Activated CD4-positive, alpha-beta memory T cell treated with anti-CD3 and anti-CD28 coated beads, Interleukin-2, amount 10 ng/mL, durations not matched to agents 7 days and 5 days (primary cell): ENCODE measurements around the gene HOXA1. TPM values are rescaled to one million over a fixed set of nuclear protein-coding genes. Genes with fewer than 3 reads are reported as not detected.

Source experiments
- CTCF ChIA-PET: fragments of 350-600 bp; sonication (Branson Sonifier 250); formaldehyde crosslinking; loops from one replicate; lab custom pipeline; 2021; ENCODE audit warnings: antibody characterized with exemption, inconsistent platforms; lab: Charles Lee
- POLR2A ChIA-PET: fragments of 350-600 bp; sonication (Branson Sonifier 250); formaldehyde crosslinking; loops from one replicate; lab custom pipeline; 2021; ENCODE audit warnings: antibody characterized with exemption; lab: Charles Lee
- DNase-seq: peaks from one replicate; pipeline ENCODE4 v3.0.0-alpha.2; 2020
- H3K27ac Mint-ChIP-seq: one replicate; pipeline ENCODE4 v1.8.0; 2021; ENCODE audit warnings: mild to moderate bottlenecking, mixed read lengths
- H3K27me3 Mint-ChIP-seq: one replicate; pipeline ENCODE4 v1.8.0; 2021; ENCODE audit warnings: mixed read lengths
- H3K36me3 Mint-ChIP-seq: one replicate; pipeline ENCODE4 v1.8.0; 2021; ENCODE audit warnings: low read depth, mixed read lengths
- H3K4me1 Mint-ChIP-seq: one replicate; pipeline ENCODE4 v1.8.0; 2021; ENCODE audit warnings: mixed read lengths
- H3K4me3 Mint-ChIP-seq: one replicate; pipeline ENCODE4 v1.8.0; 2021; ENCODE audit warnings: mild to moderate bottlenecking, mixed read lengths
- H3K9me3 Mint-ChIP-seq: one replicate; pipeline ENCODE4 v1.8.0; 2021; ENCODE audit warnings: mixed read lengths
- total RNA-seq, 2 experiments: library from RNA; stranded (reverse); gene quantifications; one replicate each; pipeline ENCODE4 v1.2.3, GENCODE V29; 2021

The HOXA1 gene
- total RNA-seq, 2 experiments from 2014 or later: 0.70 to 0.86 TPM

- Mint-ChIP-seq H3K36me3 (peaks cover 8% of the 10 kb centered on the region), H3K27ac (no peak within 1 kb of the TSS), H3K27me3 (peaks cover 64% of the 10 kb centered on the region), H3K9me3 (no peaks in the 10 kb centered on the region), H3K4me1 (peaks cover 6% of the 10 kb centered on the region), H3K4me3 (no peak within 1 kb of the TSS)
- ChIA-PET POLR2A (no interaction called here), CTCF (no interaction called here)
- DNase-seq: no peak
Observed at GRCh38 chr7:27102581-27103442, 7.0 kb upstream of the HOXA1 start, which contains the start of gene HOXA2. Gene HOXA2 (minus strand): TSS chr7:27102683. CDS start chr7:27102500, 183 bp downstream.

DNA sequence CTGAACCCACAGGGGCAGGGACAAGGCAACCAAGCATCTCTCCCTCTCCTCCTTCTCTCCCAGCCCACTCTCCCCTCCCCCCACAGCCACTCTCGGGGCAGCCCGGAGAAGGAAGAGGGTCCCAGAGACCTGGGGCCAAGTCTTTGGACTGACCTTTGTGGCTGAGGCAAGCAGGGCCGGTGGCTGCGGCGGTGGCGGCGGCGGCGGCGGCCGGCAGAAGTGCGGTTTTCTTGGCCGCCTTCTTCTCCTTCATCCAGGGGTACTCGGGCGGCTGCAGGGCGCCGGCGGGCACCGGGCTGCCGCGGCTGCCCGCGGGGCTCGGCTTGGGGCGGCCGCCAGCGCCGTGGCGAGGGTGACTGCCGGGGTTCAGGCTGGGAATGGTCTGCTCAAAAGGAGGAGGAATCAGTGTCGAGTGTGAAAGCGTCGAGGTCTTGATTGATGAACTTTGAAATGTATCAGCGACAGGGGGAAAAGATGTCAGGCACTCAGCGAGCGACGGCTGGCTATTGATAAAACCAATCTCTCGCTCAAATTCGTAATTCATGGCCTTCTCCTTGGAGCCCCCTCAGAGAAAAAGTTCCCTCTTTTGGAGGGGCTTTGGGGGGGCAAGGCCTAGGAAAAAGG lies 6.3 kb upstream of the HOXA1 start:
- peaks cover 72% of the 10 kb centered on the region for H3K27me3 Mint-ChIP-seq
- no peak overlapping the region for H3K4me3 Mint-ChIP-seq
- ChIA-PET POLR2A (no interaction called here), CTCF (no interaction called here)
- no peak overlapping the region for H3K27ac Mint-ChIP-seq
- no peak for DNase-seq
- H3K36me3 Mint-ChIP-seq: peaks cover 8% of the 10 kb centered on the region
- no peaks in the 10 kb centered on the region for H3K9me3 Mint-ChIP-seq
- peaks cover 14% of the 10 kb centered on the region for H3K4me1 Mint-ChIP-seq

GRCh38 chr7:27101171-27101956 lies 5.6 kb upstream of the HOXA1 start:
- Mint-ChIP-seq H3K4me3 (no peak overlapping the region), H3K4me1 (peaks cover 15% of the 10 kb centered on the region), H3K9me3 (no peaks in the 10 kb centered on the region), H3K27ac (no peak overlapping the region), H3K36me3 (peaks cover 8% of the 10 kb centered on the region), H3K27me3 (peaks cover 72% of the 10 kb centered on the region)
- POLR2A ChIA-PET: no interaction called here
- CTCF ChIA-PET: no interaction called here
- DNase-seq: no peak

GRCh38 chr7:27100694-27101170 lies 4.9 kb upstream of the HOXA1 start:
- Mint-ChIP-seq H3K4me3 (no peak overlapping the region), H3K27ac (no peak overlapping the region), H3K27me3 (peaks cover 73% of the 10 kb centered on the region), H3K36me3 (peaks cover 8% of the 10 kb centered on the region), H3K9me3 (no peaks in the 10 kb centered on the region), H3K4me1 (peaks cover 16% of the 10 kb centered on the region)
- DNase-seq: no peak
- ChIA-PET POLR2A (no interaction called here), CTCF (no interaction called here)

GRCh38 chr7:27099453-27100370 lies 3.9 kb upstream of the HOXA1 start:
- DNase-seq: no peak
- peaks cover 8% of the 10 kb centered on the region for H3K36me3 Mint-ChIP-seq
- no peak overlapping the region for H3K4me3 Mint-ChIP-seq
- no peak overlapping the region for H3K27ac Mint-ChIP-seq
- H3K4me1 Mint-ChIP-seq: peaks cover 25% of the 10 kb centered on the region
- ChIA-PET CTCF (interaction anchor here (0.5 kb wide), 1 partner anchor 249 kb away, joined by 5 read pairs; no protein-coding TSS in a partner anchor), POLR2A (no interaction called here)
- peaks cover 80% of the 10 kb centered on the region for H3K27me3 Mint-ChIP-seq
- H3K9me3 Mint-ChIP-seq: no peaks in the 10 kb centered on the region

- Mint-ChIP-seq H3K4me3 (no peak overlapping the region), H3K27ac (no peak overlapping the region), H3K4me1 (peaks cover 26% of the 10 kb centered on the region), H3K36me3 (peaks cover 8% of the 10 kb centered on the region), H3K27me3 (peaks cover 82% of the 10 kb centered on the region), H3K9me3 (no peaks in the 10 kb centered on the region)
- ChIA-PET CTCF (interaction anchor here (0.5 kb wide), 2 partner anchors 22 to 248 kb away, joined by 5 read pairs; no protein-coding TSS in a partner anchor), POLR2A (no interaction called here)
- no peak for DNase-seq
Observed at GRCh38 chr7:27098578-27099451, 3.0 kb upstream of the HOXA1 start.

GRCh38 chr7:27097686-27098577 lies 2.1 kb upstream of the HOXA1 start:
- Mint-ChIP-seq H3K4me3 (peak overlapping the region; percentile 85), H3K36me3 (peaks cover 8% of the 10 kb centered on the region), H3K27me3 (peaks cover 80% of the 10 kb centered on the region), H3K27ac (no peak overlapping the region), H3K4me1 (peaks cover 26% of the 10 kb centered on the region), H3K9me3 (no peaks in the 10 kb centered on the region)
- ChIA-PET CTCF (no interaction called here), POLR2A (no interaction called here)
- no peak for DNase-seq

- Mint-ChIP-seq H3K4me3 (peak overlapping the region; percentile 85), H3K27ac (no peak overlapping the region), H3K27me3 (peaks cover 81% of the 10 kb centered on the region), H3K36me3 (peaks cover 8% of the 10 kb centered on the region), H3K4me1 (peaks cover 20% of the 10 kb centered on the region), H3K9me3 (no peaks in the 10 kb centered on the region)
- ChIA-PET CTCF (interaction anchor here (1.3 kb wide), 2 partner anchors 8 to 54 kb away, joined by 3 to 6 read pairs; no protein-coding TSS in a partner anchor), POLR2A (interaction anchor here (0.9 to 1.0 kb wide), 2 partner anchors 232 to 234 kb away, joined by 3 to 5 read pairs; no protein-coding TSS in a partner anchor)
- DNase-seq: no peak
Observed at GRCh38 chr7:27096768-27097514, 1.1 kb upstream of the HOXA1 start.

GRCh38 chr7:27095050-27095896 lies 527 bp downstream of the HOXA1 start:
- ChIA-PET CTCF (interaction anchor here (1.3 kb wide), 1 partner anchor 55 kb away, joined by 4 read pairs; no protein-coding TSS in a partner anchor), POLR2A (no interaction called here)
- DNase-seq: peak; percentile 18
- Mint-ChIP-seq H3K9me3 (no peaks in the 10 kb centered on the region), H3K27ac (peak overlapping the region; percentile 70), H3K4me3 (peak overlapping the region; percentile 85), H3K4me1 (peaks cover 20% of the 10 kb centered on the region), H3K27me3 (peaks cover 81% of the 10 kb centered on the region), H3K36me3 (peaks cover under 1% of the 10 kb centered on the region)
